SK-N-SH treated with all-trans-retinoic acid at 6 μM for 48 hours (cell line): ENCODE measurements around the gene HPGDS.

Experiments
- ATAC-seq: fragments of 200-7000 bp; cut with Tn5 transposase; 3 replicates; pipeline ENCODE4 v1.9.1; 2020; ENCODE audit warnings: mild to moderate bottlenecking, moderate library complexity
- ARNTL ChIP-seq: fragments of 450-650 bp; formaldehyde crosslinking; IDR thresholded peaks from 2 replicates; pipeline ENCODE4 v1.5.0; 2020; ENCODE audit warnings: low read depth, mild to moderate bottlenecking, moderate library complexity, borderline replicate concordance
- BACH2 ChIP-seq: fragments of 250-450 bp; sonication (Bioruptor Pico); IDR thresholded peaks from 2 replicates; pipeline ENCODE4 v1.9.0; 2021; ENCODE audit warnings: mild to moderate bottlenecking, borderline replicate concordance
- CSDC2 ChIP-seq: fragments of 250-450 bp; sonication (Bioruptor Pico); IDR thresholded peaks from 2 replicates; pipeline ENCODE4 v1.5.0; 2020; ENCODE audit warnings: mild to moderate bottlenecking, moderate library complexity
- ESRRG ChIP-seq: fragments of 250-450 bp; sonication (Bioruptor Pico); IDR thresholded peaks from 2 replicates; pipeline ENCODE4 v1.6.1; 2021; ENCODE audit warnings: mild to moderate bottlenecking
- GLIS3 ChIP-seq: fragments of 250-450 bp; sonication (Bioruptor Pico); IDR thresholded peaks from 2 replicates; pipeline ENCODE4 v1.5.0; 2020; ENCODE audit warnings: mild to moderate bottlenecking, moderate library complexity
- ISL1 ChIP-seq: fragments of 250-450 bp; sonication (Bioruptor Pico); IDR thresholded peaks from 2 replicates; pipeline ENCODE4 v2.1.2; 2022; ENCODE audit warnings: mild to moderate bottlenecking, moderate library complexity
- OSR1 ChIP-seq: fragments of 250-450 bp; sonication (Bioruptor Pico); IDR thresholded peaks from 2 replicates; pipeline ENCODE4 v1.8.0; 2022; ENCODE audit warnings: moderate library complexity, mild to moderate bottlenecking, inconsistent platforms
- PPARA ChIP-seq: fragments of 250-450 bp; sonication (Bioruptor Pico); IDR thresholded peaks from 2 replicates; pipeline ENCODE4 v1.5.0; 2020; ENCODE audit warnings: mild to moderate bottlenecking, borderline replicate concordance
- RARB ChIP-seq: fragments of 250-450 bp; sonication (Bioruptor Pico); IDR thresholded peaks from 2 replicates; pipeline ENCODE4 v1.8.0; 2021; ENCODE audit warnings: mild to moderate bottlenecking, moderate library complexity
- SNAI2 ChIP-seq: fragments of 250-450 bp; sonication (Bioruptor Pico); IDR thresholded peaks from 2 replicates; pipeline ENCODE4 v1.5.0; 2020; ENCODE audit warnings: mild to moderate bottlenecking, moderate library complexity
- TOX ChIP-seq: fragments of 250-450 bp; sonication (Bioruptor Pico); IDR thresholded peaks from 2 replicates; pipeline ENCODE4 v1.8.0; 2021; ENCODE audit warnings: mild to moderate bottlenecking, moderate library complexity, borderline replicate concordance
- ZC3H10 ChIP-seq: fragments of 250-450 bp; sonication (Bioruptor Pico); IDR thresholded peaks from 2 replicates; pipeline ENCODE4 v1.5.1; 2021; ENCODE audit warnings: mild to moderate bottlenecking, moderate library complexity
- ZFP3 ChIP-seq: fragments of 250-450 bp; sonication (Bioruptor Pico); IDR thresholded peaks from 2 replicates; pipeline ENCODE4 v1.5.0; 2020; ENCODE audit warnings: mild to moderate bottlenecking, moderate library complexity
- ZFP30 ChIP-seq: fragments of 450-650 bp; formaldehyde crosslinking; IDR thresholded peaks from 2 replicates; pipeline ENCODE4 v1.5.0; 2022; ENCODE audit warnings: mild to moderate bottlenecking, moderate library complexity
- ZNF70 ChIP-seq: fragments of 450-650 bp; formaldehyde crosslinking; IDR thresholded peaks from 2 replicates; pipeline ENCODE4 v1.5.0; 2020; ENCODE audit warnings: mild to moderate bottlenecking, moderate library complexity
- ZNF8 ChIP-seq: fragments of 450-650 bp; formaldehyde crosslinking; IDR thresholded peaks from 2 replicates; pipeline ENCODE4 v1.5.0; 2020; ENCODE audit warnings: mild to moderate bottlenecking, moderate library complexity
- TF ChIP-seq, protein P1 (sequence below): fragments of 250-450 bp; sonication (Bioruptor Pico); IDR thresholded peaks from 2 replicates; pipeline ENCODE4 v1.8.0; 2020; ENCODE audit warnings: mild to moderate bottlenecking, moderate library complexity, borderline replicate concordance
- TF ChIP-seq, protein P2 (sequence below): fragments of 250-450 bp; sonication (Bioruptor Pico); IDR thresholded peaks from 2 replicates; pipeline ENCODE4 v1.5.0; 2020; ENCODE audit warnings: mild to moderate bottlenecking, moderate library complexity
- TF ChIP-seq, protein P3 (sequence below): fragments of 250-450 bp; sonication (Bioruptor Pico); IDR thresholded peaks from 2 replicates; pipeline ENCODE4 v1.5.1; 2021; ENCODE audit warnings: mild to moderate bottlenecking, moderate library complexity
- TF ChIP-seq, protein P4 (sequence below): fragments of 250-450 bp; sonication (Bioruptor Pico); IDR thresholded peaks from 2 replicates; pipeline ENCODE4 v1.8.0; 2021; ENCODE audit warnings: low read depth, mild to moderate bottlenecking, moderate library complexity, borderline replicate concordance

The HPGDS gene

DNA sequence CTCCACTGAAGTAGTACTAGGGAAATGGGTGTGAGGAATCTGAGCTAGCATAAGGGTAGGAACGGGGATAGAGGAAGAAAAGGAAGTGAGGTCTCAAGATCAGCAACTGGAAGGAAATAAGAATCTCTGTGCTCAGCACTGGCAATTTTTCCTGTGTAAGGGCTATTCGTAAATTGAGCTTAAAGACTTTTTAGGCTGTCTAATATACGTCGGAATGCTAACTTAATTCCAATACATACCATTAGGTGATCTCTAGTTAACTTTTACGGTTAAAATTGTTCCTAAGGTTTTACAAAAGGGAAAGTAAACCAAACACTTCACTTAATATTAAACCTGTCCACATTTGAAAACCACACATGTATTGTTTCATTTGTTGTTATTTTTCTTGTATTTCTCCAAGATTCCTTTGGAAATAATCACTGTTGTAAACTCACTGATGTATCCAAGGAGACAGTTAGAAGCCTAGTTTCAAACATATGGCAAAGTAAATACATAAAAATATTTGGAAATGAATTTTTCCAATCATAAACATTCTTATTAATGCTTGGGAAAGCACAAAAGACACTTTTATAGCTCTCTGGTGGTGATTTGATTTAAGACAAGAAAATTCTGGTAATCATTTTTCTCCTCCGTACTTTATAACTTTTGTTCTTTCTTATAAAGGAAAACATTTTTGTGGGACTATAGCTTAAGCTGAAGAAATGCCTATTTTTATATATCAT, 28.1 kb upstream of the HPGDS start (continued):
- TF ChIP-seq, protein P1, sequence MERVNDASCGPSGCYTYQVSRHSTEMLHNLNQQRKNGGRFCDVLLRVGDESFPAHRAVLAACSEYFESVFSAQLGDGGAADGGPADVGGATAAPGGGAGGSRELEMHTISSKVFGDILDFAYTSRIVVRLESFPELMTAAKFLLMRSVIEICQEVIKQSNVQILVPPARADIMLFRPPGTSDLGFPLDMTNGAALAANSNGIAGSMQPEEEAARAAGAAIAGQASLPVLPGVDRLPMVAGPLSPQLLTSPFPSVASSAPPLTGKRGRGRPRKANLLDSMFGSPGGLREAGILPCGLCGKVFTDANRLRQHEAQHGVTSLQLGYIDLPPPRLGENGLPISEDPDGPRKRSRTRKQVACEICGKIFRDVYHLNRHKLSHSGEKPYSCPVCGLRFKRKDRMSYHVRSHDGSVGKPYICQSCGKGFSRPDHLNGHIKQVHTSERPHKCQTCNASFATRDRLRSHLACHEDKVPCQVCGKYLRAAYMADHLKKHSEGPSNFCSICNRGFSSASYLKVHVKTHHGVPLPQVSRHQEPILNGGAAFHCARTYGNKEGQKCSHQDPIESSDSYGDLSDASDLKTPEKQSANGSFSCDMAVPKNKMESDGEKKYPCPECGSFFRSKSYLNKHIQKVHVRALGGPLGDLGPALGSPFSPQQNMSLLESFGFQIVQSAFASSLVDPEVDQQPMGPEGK (CRISPR knock-in tag): no peak

DNA sequence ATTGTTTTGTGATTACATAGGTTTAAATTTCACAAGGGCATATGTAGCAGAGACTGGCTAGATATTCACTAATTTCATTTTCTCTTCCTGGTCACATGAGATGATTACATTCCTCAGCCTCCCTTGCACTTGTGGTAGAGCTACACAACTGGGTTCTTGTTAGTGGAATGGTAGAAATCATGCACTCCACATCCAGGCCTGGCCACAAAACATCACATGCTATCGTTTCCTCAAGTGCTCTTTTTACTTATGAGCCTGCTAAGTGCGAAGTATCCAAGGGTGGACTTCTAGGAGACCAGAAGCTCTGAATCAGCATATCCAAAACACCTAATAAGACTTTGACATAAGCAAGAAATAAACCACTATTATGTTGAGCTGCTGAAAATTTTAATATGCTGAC, 26.4 kb upstream of the HPGDS start:
- no peak for TF ChIP-seq ZFP3 (CRISPR knock-in tag)
- TF ChIP-seq ISL1 (CRISPR knock-in tag): no peak
- no peak for TF ChIP-seq BACH2 (CRISPR knock-in tag)
- no peak for TF ChIP-seq ZNF70
- TF ChIP-seq, protein P2, sequence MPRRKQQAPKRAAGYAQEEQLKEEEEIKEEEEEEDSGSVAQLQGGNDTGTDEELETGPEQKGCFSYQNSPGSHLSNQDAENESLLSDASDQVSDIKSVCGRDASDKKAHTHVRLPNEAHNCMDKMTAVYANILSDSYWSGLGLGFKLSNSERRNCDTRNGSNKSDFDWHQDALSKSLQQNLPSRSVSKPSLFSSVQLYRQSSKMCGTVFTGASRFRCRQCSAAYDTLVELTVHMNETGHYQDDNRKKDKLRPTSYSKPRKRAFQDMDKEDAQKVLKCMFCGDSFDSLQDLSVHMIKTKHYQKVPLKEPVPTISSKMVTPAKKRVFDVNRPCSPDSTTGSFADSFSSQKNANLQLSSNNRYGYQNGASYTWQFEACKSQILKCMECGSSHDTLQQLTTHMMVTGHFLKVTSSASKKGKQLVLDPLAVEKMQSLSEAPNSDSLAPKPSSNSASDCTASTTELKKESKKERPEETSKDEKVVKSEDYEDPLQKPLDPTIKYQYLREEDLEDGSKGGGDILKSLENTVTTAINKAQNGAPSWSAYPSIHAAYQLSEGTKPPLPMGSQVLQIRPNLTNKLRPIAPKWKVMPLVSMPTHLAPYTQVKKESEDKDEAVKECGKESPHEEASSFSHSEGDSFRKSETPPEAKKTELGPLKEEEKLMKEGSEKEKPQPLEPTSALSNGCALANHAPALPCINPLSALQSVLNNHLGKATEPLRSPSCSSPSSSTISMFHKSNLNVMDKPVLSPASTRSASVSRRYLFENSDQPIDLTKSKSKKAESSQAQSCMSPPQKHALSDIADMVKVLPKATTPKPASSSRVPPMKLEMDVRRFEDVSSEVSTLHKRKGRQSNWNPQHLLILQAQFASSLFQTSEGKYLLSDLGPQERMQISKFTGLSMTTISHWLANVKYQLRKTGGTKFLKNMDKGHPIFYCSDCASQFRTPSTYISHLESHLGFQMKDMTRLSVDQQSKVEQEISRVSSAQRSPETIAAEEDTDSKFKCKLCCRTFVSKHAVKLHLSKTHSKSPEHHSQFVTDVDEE (CRISPR knock-in tag): no peak
- TF ChIP-seq, protein P3, sequence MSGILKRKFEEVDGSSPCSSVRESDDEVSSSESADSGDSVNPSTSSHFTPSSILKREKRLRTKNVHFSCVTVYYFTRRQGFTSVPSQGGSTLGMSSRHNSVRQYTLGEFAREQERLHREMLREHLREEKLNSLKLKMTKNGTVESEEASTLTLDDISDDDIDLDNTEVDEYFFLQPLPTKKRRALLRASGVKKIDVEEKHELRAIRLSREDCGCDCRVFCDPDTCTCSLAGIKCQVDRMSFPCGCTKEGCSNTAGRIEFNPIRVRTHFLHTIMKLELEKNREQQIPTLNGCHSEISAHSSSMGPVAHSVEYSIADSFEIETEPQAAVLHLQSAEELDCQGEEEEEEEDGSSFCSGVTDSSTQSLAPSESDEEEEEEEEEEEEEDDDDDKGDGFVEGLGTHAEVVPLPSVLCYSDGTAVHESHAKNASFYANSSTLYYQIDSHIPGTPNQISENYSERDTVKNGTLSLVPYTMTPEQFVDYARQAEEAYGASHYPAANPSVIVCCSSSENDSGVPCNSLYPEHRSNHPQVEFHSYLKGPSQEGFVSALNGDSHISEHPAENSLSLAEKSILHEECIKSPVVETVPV (CRISPR knock-in tag): no peak
- no peak for TF ChIP-seq RARB (CRISPR knock-in tag)
- no peak for TF ChIP-seq ESRRG (CRISPR knock-in tag)
- TF ChIP-seq, protein P4, sequence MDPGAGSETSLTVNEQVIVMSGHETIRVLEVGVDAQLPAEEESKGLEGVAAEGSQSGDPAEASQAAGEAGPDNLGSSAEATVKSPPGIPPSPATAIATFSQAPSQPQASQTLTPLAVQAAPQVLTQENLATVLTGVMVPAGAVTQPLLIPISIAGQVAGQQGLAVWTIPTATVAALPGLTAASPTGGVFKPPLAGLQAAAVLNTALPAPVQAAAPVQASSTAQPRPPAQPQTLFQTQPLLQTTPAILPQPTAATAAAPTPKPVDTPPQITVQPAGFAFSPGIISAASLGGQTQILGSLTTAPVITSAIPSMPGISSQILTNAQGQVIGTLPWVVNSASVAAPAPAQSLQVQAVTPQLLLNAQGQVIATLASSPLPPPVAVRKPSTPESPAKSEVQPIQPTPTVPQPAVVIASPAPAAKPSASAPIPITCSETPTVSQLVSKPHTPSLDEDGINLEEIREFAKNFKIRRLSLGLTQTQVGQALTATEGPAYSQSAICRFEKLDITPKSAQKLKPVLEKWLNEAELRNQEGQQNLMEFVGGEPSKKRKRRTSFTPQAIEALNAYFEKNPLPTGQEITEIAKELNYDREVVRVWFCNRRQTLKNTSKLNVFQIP (CRISPR knock-in tag): no peak
- no peak for TF ChIP-seq SNAI2
- TF ChIP-seq GLIS3 (CRISPR knock-in tag): no peak
- no peak for TF ChIP-seq TOX (CRISPR knock-in tag)
- no peak for TF ChIP-seq ZC3H10 (CRISPR knock-in tag)
- TF ChIP-seq ZFP30 (CRISPR knock-in tag): no peak
- ATAC-seq: no peak

DNA sequence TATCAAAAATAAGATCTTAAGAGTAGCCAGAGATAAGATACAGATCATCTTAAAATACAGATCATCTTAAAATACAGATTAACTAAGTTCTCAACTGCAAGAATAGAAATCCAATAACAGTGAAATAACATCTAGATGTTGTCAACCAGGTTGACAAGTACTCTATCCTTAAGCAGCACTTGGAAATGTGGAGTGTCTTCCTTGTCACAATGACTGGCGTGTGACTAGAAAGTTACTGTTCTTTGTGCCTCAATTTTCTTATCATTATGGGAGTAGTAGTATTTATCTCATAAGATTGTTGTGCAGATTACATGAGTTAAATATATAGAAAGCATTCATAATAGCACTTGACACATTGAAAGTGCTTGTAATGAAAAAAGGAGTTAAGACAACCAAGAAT, 25.8 kb upstream of the HPGDS start:
- TF ChIP-seq, protein P3 (CRISPR knock-in tag): no peak
- TF ChIP-seq ZC3H10 (CRISPR knock-in tag): no peak
- TF ChIP-seq GLIS3 (CRISPR knock-in tag): no peak
- TF ChIP-seq ARNTL (CRISPR knock-in tag): no peak
- no peak for TF ChIP-seq ZFP30 (CRISPR knock-in tag)
- no peak for TF ChIP-seq ESRRG (CRISPR knock-in tag)
- no peak for TF ChIP-seq PPARA (CRISPR knock-in tag)
- TF ChIP-seq, all 23 proteins: peak for 0
- no peak for ATAC-seq

DNA sequence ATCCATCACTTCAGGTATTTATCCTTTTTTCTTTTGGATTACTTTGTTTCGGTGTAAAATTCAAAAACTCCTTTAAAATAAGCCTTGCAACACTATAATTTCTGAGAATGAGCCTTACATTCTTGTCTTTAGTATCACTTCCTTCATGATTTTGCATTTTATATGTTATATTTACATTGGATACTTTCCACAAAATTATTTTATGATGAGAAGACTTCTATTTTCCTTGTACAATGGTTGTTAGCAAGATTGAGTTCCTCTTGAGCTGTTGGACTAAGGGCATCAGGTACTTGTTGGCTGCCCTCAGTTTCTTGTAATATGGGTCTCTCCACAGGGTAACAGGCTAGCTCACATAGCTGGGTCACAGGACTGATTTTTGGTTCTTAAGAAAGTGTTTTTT, 22.7 kb upstream of the HPGDS start:
- no peak for ATAC-seq
- TF ChIP-seq, protein P2 (CRISPR knock-in tag): no peak
- TF ChIP-seq CSDC2 (CRISPR knock-in tag) (no peak), ESRRG (CRISPR knock-in tag) (no peak), ARNTL (CRISPR knock-in tag) (no peak), RARB (CRISPR knock-in tag) (no peak), ZNF8 (no peak), OSR1 (CRISPR knock-in tag) (no peak), PPARA (CRISPR knock-in tag) (no peak), SNAI2 (no peak), ZNF70 (no peak)
- TF ChIP-seq, protein P4 (CRISPR knock-in tag): no peak
